GM12878 (cell line): ENCODE data around the gene YBX2. TPM values are rescaled to one million over a fixed set of nuclear protein-coding genes. Genes with fewer than 3 reads are reported as not detected.

Experiments used
- BRCA1 ChIP-seq: IDR thresholded peaks from 2 replicates; pipeline ENCODE4 v1.6.1; 2011; ENCODE audit warnings: low read depth, low read length, improper control_type of control experiment
- CBX3 ChIP-seq: fragments of 200-600 bp; sonication (generic); IDR thresholded peaks from 2 replicates; pipeline ENCODE4 v1.6.1; 2016; ENCODE audit warnings: low read depth, borderline replicate concordance
- CHD2 ChIP-seq: IDR thresholded peaks from 2 replicates; pipeline ENCODE4 v1.6.1; 2011; ENCODE audit warnings: low read depth, low read length, improper control_type of control experiment, borderline replicate concordance
- E4F1 ChIP-seq: fragments of 450-650 bp; IDR thresholded peaks from 2 replicates; pipeline ENCODE4 v1.6.1; 2018; ENCODE audit warnings: borderline replicate concordance, mild to moderate bottlenecking; ENCODE audit not compliant: partially characterized antibody
- EED ChIP-seq: sonication (generic); IDR thresholded peaks from 2 replicates; pipeline ENCODE4 v1.6.1; 2016; ENCODE audit warnings: antibody characterized with exemption, low read depth
- FOXM1 ChIP-seq: IDR thresholded peaks from 2 replicates; pipeline ENCODE4 v1.6.1; 2012; ENCODE audit warnings: low read depth, mild to moderate bottlenecking, inconsistent platforms, low read length, moderate library complexity
- IKZF2 ChIP-seq, 2 experiments: fragments of 450-650 bp; IDR thresholded peaks; 2 replicates each; pipeline ENCODE4 v1.6.1; 2017; ENCODE audit warnings: mild to moderate bottlenecking in 2 of 2, moderate library complexity in 2 of 2
- JUNB ChIP-seq: IDR thresholded peaks from 2 replicates; pipeline ENCODE4 v1.6.1; 2016; ENCODE audit warnings: antibody characterized with exemption, mild to moderate bottlenecking
- NFYA ChIP-seq: IDR thresholded peaks from 2 replicates; pipeline ENCODE4 v1.6.1; 2011; ENCODE audit warnings: low read depth, mild to moderate bottlenecking, low read length, improper control_type of control experiment, borderline replicate concordance
- NR2C2 ChIP-seq: IDR thresholded peaks from 2 replicates; pipeline ENCODE4 v1.6.1; 2011; ENCODE audit warnings: borderline replicate concordance, low read depth; ENCODE audit not compliant: control insufficient read depth, insufficient read length
- PBX3 ChIP-seq: IDR thresholded peaks from 2 replicates; pipeline ENCODE4 v1.6.1; 2011; ENCODE audit warnings: mild to moderate bottlenecking, low read depth, low read length, moderate library complexity; ENCODE audit not compliant: insufficient replicate concordance
- POLR2AphosphoS5 ChIP-seq: IDR thresholded peaks from 2 replicates; pipeline ENCODE4 v1.6.1; 2011; ENCODE audit warnings: mild to moderate bottlenecking, low read length, inconsistent platforms
- PRDM15 ChIP-seq: fragments of 450-650 bp; formaldehyde crosslinking; IDR thresholded peaks from 2 replicates; pipeline ENCODE4 v1.4.0; 2020; ENCODE audit warnings: mild to moderate bottlenecking, moderate library complexity
- RFX5 ChIP-seq: IDR thresholded peaks from 2 replicates; pipeline ENCODE4 v1.6.1; 2011; ENCODE audit warnings: low read depth, low read length, improper control_type of control experiment
- RUNX3 ChIP-seq: IDR thresholded peaks from 2 replicates; pipeline ENCODE4 v1.6.1; 2012; ENCODE audit warnings: low read length, inconsistent platforms
- SIX5 ChIP-seq: IDR thresholded peaks from 2 replicates; pipeline ENCODE4 v1.6.1; 2011; ENCODE audit warnings: mild to moderate bottlenecking, low read depth, low read length, moderate library complexity; ENCODE audit not compliant: severe bottlenecking
- SMARCA5 ChIP-seq: fragments of 450-650 bp; IDR thresholded peaks from 2 replicates; pipeline ENCODE4 v1.6.1; 2017; ENCODE audit warnings: mild to moderate bottlenecking
- SP1 ChIP-seq: IDR thresholded peaks from one replicate; pipeline ENCODE4 v1.6.1; 2011; ENCODE audit warnings: low read depth, low read length
- SREBF1 ChIP-seq: IDR thresholded peaks from 2 replicates; pipeline ENCODE4 v1.6.1; 2012; ENCODE audit warnings: mild to moderate bottlenecking, low read length
- SREBF2 ChIP-seq: IDR thresholded peaks from 2 replicates; pipeline ENCODE4 v1.6.1; 2012; ENCODE audit warnings: mild to moderate bottlenecking, low read length
- STAT1 ChIP-seq: fragments of 450-650 bp; conservative IDR thresholded peaks from 2 replicates; pipeline ENCODE4 v1.6.1; 2014; ENCODE audit warnings: antibody characterized with exemption, mild to moderate bottlenecking
- SUZ12 ChIP-seq: fragments of 200-600 bp; sonication (generic); IDR thresholded peaks from one replicate; pipeline ENCODE4 v1.6.1; 2018; ENCODE audit warnings: antibody characterized with exemption, mild to moderate bottlenecking; ENCODE audit not compliant: unreplicated experiment
- TCF3 ChIP-seq: IDR thresholded peaks from 2 replicates; pipeline ENCODE4 v1.6.1; 2012; ENCODE audit warnings: low read depth, mild to moderate bottlenecking, low read length, borderline replicate concordance; ENCODE audit not compliant: insufficient read depth
- WRNIP1 ChIP-seq: IDR thresholded peaks from 2 replicates; pipeline ENCODE4 v1.6.1; 2011; ENCODE audit warnings: low read depth, low read length, improper control_type of control experiment, borderline replicate concordance
- ZNF207 ChIP-seq: fragments of 450-650 bp; IDR thresholded peaks from 2 replicates; pipeline ENCODE4 v1.6.1; 2014; ENCODE audit warnings: antibody characterized with exemption, mild to moderate bottlenecking, borderline replicate concordance
- ZNF24 ChIP-seq: fragments of 450-650 bp; IDR thresholded peaks from 2 replicates; pipeline ENCODE4 v1.6.1; 2017; ENCODE audit warnings: antibody characterized with exemption, mild to moderate bottlenecking
- ZNF274 ChIP-seq: IDR thresholded peaks from one replicate; pipeline ENCODE4 v1.8.0; 2011; ENCODE audit not compliant: insufficient read length, insufficient read depth
- polyA plus RNA-seq, 11 experiments: library from polyadenylated mRNA; depleted of rRNA in 4 of 11; unstranded in 6 of 11; stranded (reverse) in 5 of 11; fragments of >200 nt; fragmentation: Nextera tagmentation in 4 of 11; fragmentation: Illumina TruSeq in 1 of 11; extraction: Ambion mirVana in 4 of 11; extraction: Trizol in 1 of 11; gene quantifications; 1 replicate in 1 of 11; 2 replicates in 10 of 11; pipeline versions ENCODE4 v1.2.1 to v1.2.3, GENCODE V29; 2011 to 2016; ENCODE audit warnings: inconsistent platforms in 2 of 11, missing spikeins in 2 of 11, low read depth in 1 of 11
- total RNA-seq, 4 experiments: library from RNA; depleted of rRNA in 3 of 4; stranded (reverse); fragments of >200 nt in 3 of 4; fragmentation: Illumina TruSeq in 1 of 4; extraction: Trizol in 1 of 4; gene quantifications; 2 replicates each; pipeline versions ENCODE4 v1.2.1 to v1.2.3, GENCODE V29; 2013 to 2021

Gene YBX2
- total and polyA plus RNA-seq, 10 of the 15 experiments (the other 5 are each of a cell fraction or from before 2014, with no cell fraction given): not detected

GRCh38 chr17:7251661-7252175 lies 42.7 kb downstream of the YBX2 start, which contains the start of gene CTDNEP1 (continued):
- TF ChIP-seq WRNIP1 (no peak), TCF3 (no peak), E4F1 (peak; percentile 39), SREBF1 (no peak), SREBF2 (no peak), NR2C2 (no peak), PRDM15 (CRISPR knock-in tag) (no peak), SP1 (no peak), EED (no peak), RUNX3 (0 out of 2 replicates have a peak, but pooled peaks have one; percentile 19), BRCA1 (no peak; the same call in 1 of the 2 replicates), JUNB (no peak), CHD2 (peak; percentile 47; the same call in 1 of the 2 replicates), CBX3 (no peak), FOXM1 (no peak), POLR2AphosphoS5 (peak; percentile 10; the same call in 1 of the 2 replicates), ZNF24 (no peak), ZNF274 (no peak), SUZ12 (no peak), SMARCA5 (no peak), ZNF207 (no peak), RFX5 (no peak), STAT1 (no peak), IKZF2 (IDR thresholded peaks at IDR 0.05) (no peak), PBX3 (no peak), NFYA (no peak), SIX5 (peak; percentile 31)
